DMS153 (cell line): ENCODE data around the gene ANAPC2.

Experiments used
- DNase-seq: peaks from one replicate; lab custom pipeline; 2025; lab: John Stamatoyannopoulos, UW

The ANAPC2 gene

GRCh38 chr9:137126786-137127185 lies 61.6 kb downstream of the ANAPC2 start:
- DNase-seq: no peak
